Brain microvascular endothelial cell (primary cell): ENCODE measurements around the gene FUOM.
"Not testable (repeated sequence)": the region's sequence is repeated elsewhere in the genome, so short reads cannot be mapped to it uniquely, and the experiment has no call there.

Experiments used
- DNase-seq: peaks from one replicate; pipeline ENCODE4 v3.0.0-alpha.2; 2020
- H3K27ac ChIP-seq: fragments of 250-450 bp; sonication (Bioruptor Pico); 2 replicates; pipeline ENCODE4 v1.5.1; 2020; ENCODE audit warnings: mild to moderate bottlenecking, moderate library complexity
- H3K27me3 ChIP-seq: fragments of 250-450 bp; sonication (Bioruptor Pico); replicated peaks from 2 replicates; pipeline ENCODE4 v1.5.1; 2020; ENCODE audit warnings: mild to moderate bottlenecking
- H3K36me3 ChIP-seq: fragments of 250-450 bp; sonication (Bioruptor Pico); replicated peaks from 2 replicates; pipeline ENCODE4 v1.5.1; 2020; ENCODE audit warnings: mild to moderate bottlenecking
- H3K4me3 ChIP-seq: 2 replicates; pipeline ENCODE4 v1.5.1; 2011; ENCODE audit warnings: low read depth, mild to moderate bottlenecking, control low read depth, low read length, moderate library complexity
- in situ Hi-C: cut with HindIII; loops from 2 replicates; pipeline ENCODE4 v1.10.0; 2017; ENCODE audit warnings: low sequenced_read_pairs, low pct_ligation_motif_present
- TF ChIP-seq, protein P1 (sequence below): IDR thresholded peaks from 2 replicates; pipeline ENCODE4 v1.5.1; 2011; ENCODE audit warnings: low read depth, mild to moderate bottlenecking, moderate library complexity, low read length, control low read depth, inconsistent platforms; ENCODE audit errors: missing control alignments

FUOM gene

DNA sequence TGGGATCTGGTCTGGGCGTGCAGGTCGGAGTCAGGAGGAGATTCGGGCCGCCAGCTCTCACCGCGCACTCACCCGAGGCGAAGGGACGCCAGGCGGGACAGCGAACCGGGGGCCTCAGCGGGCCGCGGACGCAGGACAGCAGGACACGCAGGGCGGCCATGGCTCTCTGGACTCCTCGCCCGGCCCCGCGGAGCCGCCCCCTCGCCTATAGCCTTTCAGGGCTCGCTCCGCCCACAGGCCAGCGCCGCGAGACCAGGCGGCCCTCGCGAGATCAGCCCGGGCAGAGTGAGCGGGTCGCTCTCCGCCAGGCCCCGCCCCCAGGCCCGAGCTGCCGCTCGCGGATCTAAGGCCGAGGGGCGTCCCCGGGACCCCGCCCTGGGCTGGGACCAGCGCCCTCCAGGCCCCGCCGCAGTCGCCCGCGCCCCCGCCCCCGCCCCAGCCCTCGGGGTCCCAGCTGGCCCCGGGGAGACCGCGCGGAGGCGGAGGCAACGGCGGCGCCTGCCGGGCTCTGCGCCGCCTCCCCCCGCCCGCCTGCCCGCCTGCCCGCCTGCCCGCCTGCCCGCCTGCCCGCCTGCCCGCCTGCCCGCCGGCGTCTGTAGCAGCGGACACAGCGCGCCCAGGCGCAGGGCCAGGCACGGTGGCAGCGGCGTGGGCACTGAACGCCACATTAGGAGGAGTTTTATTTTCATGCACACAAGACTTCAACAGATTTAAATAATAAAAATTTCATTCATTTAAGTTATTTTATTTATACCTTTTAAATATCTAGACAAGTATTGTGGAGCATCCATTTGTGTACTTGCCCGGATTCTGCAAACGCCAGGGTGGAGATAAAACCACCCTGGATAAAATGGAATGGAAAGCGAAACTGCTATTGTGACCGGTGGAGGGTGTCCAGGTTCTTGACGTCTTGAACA lies 15.6 kb upstream of the FUOM start, which contains the start of gene ECHS1:
ECHS1 (minus strand) TSS at position 181 of the 917 bp plus-strand sequence; CDS start at position 160, 21 bp downstream.
- TF ChIP-seq, protein P1, sequence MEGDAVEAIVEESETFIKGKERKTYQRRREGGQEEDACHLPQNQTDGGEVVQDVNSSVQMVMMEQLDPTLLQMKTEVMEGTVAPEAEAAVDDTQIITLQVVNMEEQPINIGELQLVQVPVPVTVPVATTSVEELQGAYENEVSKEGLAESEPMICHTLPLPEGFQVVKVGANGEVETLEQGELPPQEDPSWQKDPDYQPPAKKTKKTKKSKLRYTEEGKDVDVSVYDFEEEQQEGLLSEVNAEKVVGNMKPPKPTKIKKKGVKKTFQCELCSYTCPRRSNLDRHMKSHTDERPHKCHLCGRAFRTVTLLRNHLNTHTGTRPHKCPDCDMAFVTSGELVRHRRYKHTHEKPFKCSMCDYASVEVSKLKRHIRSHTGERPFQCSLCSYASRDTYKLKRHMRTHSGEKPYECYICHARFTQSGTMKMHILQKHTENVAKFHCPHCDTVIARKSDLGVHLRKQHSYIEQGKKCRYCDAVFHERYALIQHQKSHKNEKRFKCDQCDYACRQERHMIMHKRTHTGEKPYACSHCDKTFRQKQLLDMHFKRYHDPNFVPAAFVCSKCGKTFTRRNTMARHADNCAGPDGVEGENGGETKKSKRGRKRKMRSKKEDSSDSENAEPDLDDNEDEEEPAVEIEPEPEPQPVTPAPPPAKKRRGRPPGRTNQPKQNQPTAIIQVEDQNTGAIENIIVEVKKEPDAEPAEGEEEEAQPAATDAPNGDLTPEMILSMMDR: no peak
- H3K36me3 ChIP-seq: peaks cover 16% of the 10 kb centered on the region
- H3K27me3 ChIP-seq: no peaks in the 10 kb centered on the region
- DNase-seq: peak; percentile 84
- peak within 1 kb of the TSS; percentile 86 for H3K4me3 ChIP-seq
- peak within 1 kb of the TSS; percentile 73 for H3K27ac ChIP-seq
- in situ Hi-C loops: no loop called here

DNA sequence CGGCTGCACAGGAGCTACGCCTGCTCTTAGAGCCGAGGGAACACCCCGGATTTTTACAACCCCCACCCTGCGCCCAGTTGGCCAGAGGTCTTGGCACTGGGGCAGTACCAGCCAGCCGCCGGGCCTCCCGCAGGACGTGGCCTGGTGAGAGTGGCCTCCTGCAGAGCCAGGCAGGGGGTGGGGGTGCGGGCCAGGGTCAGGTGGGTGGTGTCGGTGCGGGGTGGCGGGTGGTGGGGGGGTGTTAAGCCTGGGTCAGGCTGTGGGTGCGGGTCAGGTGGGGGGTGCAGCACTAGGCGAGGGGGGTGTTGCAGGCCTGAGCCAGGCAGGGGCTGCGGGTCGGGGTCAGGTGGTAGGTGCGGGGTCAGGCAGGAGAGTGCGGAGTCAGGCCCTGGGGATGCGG lies 14.7 kb upstream of the FUOM start:
- in situ Hi-C loops: no loop called here
- peak overlapping the region; percentile 86 for H3K4me3 ChIP-seq
- TF ChIP-seq, protein P1: no peak

DNA sequence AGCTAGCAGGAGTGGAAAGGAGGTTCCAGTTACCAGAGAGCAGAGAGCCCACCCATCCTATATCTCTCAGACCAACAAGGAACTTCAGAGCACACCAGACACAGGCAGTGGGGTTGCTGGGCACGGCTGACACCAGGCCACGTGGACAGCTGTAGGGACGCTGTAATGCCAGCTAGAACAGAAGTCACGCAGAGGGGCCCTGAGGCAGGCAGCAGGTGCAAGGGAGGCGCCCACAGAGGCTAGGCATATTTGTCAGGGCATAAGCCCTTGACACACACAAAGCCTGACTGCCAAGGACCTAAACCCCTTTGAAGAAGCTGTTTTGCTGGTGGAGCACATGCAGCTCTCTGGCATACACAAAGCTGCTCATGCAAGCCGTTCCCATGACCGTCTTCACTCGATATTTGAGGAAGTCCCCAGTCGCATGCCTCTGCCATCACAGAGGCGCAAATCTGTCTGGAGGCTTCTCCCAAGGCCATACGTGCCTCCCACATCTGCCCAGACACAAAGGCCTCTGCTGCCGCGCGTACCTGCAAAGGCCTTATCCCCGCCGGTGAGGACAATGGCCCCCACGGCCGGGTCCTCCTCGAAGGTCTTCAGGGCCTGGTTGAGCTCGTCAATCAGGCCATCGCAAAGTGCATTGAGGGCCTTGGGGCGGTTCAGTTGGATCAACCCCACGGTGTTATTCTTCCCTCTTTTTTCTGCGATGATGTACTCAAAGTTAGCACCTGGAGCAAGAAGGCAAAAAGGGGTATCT lies 12.4 kb upstream of the FUOM start:
- peaks cover 32% of the 10 kb centered on the region for H3K36me3 ChIP-seq
- H3K27ac ChIP-seq: no peak overlapping the region
- TF ChIP-seq, protein P1: no peak
- no peak for DNase-seq
- in situ Hi-C loops: no loop called here
- no peak overlapping the region for H3K4me3 ChIP-seq
- H3K27me3 ChIP-seq: no peaks in the 10 kb centered on the region

More for the DNA sequence above, 14.7 kb upstream of the FUOM start:
- Histone ChIP-seq H3K27ac (no peak overlapping the region), H3K36me3 (peaks cover 21% of the 10 kb centered on the region), H3K27me3 (no peaks in the 10 kb centered on the region)
- no peak for DNase-seq

- TF ChIP-seq, protein P1: no peak
- DNase-seq: no peak
- in situ Hi-C loops: no loop called here
These were observed 10.3 kb upstream of the FUOM start for GRCh38 chr10:133368153-133368552.

DNA sequence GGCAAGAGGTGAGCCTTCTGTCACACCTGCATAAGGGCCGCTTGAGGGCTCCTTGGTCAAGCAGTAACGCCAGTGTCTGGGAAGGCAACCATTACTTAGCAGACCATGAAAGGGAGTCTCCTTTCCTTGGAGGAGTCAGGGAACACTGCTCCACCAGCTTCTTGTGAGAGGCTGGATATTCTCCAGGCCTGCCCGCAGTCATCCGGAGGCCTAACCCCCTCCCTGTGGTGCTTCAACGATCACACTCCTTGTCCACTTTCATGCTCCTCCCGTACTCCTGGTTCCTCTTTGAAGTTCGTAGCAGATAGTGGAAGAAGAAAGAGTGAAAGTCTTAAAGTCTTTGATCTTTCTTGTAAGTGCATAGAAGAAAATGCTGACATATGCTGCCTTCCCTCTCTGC lies 9.6 kb upstream of the FUOM start:
- DNase-seq, H3K4me3 ChIP-seq, in situ Hi-C loops, H3K27me3 ChIP-seq, H3K27ac ChIP-seq: not testable (repeated sequence)
- peaks cover 55% of the 10 kb centered on the region for H3K36me3 ChIP-seq

More at GRCh38 chr10:133368153-133368552, 10.3 kb upstream of the FUOM start:
- Histone ChIP-seq H3K27me3 (no peaks in the 10 kb centered on the region), H3K27ac (no peak overlapping the region), H3K36me3 (peaks cover 49% of the 10 kb centered on the region), H3K4me3 (no peak overlapping the region)

- in situ Hi-C loops: no loop called here
- Histone ChIP-seq H3K4me3 (no peak overlapping the region), H3K36me3 (peaks cover 60% of the 10 kb centered on the region), H3K27me3 (no peaks in the 10 kb centered on the region), H3K27ac (no peak overlapping the region)
- DNase-seq: no peak
- TF ChIP-seq, protein P1: no peak
These were observed 8.9 kb upstream of the FUOM start for GRCh38 chr10:133366751-133367150.
